ENCODE measurements around the gene GCDH. TPM values are rescaled to one million over a fixed set of nuclear protein-coding genes. Genes with fewer than 3 reads are reported as not detected.
"Not testable (repeated sequence)": the region's sequence is repeated elsewhere in the genome, so short reads cannot be mapped to it uniquely, and the experiment has no call there.

Gene GCDH
- total RNA-seq (2014; rRNA removed; shearing (Covaris generic); ENCODE audit: low replicate concordance) = 24.9 and 32.8 TPM in 2 replicates

DNA sequence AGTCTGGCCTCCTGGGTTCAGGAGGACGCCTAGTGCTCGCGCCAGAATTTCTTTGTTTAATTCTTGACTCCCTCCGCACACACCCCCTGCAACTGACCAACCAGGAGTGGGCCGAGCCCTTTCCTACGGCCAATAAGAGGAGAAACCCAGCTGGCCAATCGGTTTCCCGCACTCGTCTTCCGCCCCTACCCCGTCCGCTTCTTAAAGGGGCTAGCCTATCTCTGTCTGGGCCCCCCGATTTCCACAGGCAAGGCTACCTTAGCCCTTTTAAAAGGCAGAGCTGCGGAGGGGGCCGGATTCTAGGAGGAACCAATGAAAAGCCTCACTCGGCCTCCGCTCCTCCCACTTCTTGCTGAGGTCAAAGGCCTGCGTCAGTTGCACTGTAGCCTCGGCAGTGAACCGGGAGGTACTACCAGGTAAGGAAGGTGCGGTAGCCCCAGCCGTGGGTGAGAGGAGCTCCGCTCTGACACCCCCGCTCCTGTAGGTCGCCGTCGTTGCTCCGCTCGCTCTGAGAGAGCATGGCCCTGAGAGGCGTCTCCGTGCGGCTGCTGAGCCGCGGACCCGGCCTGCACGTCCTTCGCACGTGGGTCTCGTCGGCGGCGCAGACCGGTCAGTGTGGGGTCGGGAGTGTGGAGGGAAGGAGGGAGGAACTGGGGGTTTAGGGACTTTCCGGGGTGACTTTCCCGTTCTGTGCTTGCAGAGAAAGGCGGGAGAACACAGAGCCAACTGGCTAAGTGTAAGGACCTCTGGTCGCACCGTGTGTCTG, at the start of gene GCDH:
Gene GCDH, plus strand, starts transcription at position 374 of the 766 bp plus-strand sequence. Its CDS starts 145 bp downstream, at position 519.
- H2AFZ ChIP-seq (ENCODE audit: low read length) = peak within 1 kb of the TSS; percentile 72
- H3K27me3 ChIP-seq (ENCODE audit: low read length) = no peaks in the 10 kb centered on the region
- peak within 1 kb of the TSS; percentile 89 for H3K4me2 ChIP-seq (ENCODE audit: low read depth, low read length, poor library complexity, severe bottlenecking)
- H3K9ac ChIP-seq (ENCODE audit: low read length) = peak within 1 kb of the TSS; percentile 78
- peak; percentile 99 for DNase-seq
- no peak within 1 kb of the TSS for H3K27ac ChIP-seq (ENCODE audit: low read length)
- peak within 1 kb of the TSS; percentile 88 for H3K4me3 ChIP-seq (ENCODE audit: low read length)
- H3K4me1 ChIP-seq (ENCODE audit: low read length) = peaks cover 19% of the 10 kb centered on the region
- H3K79me2 ChIP-seq (ENCODE audit: low read length) = peaks cover 17% of the 10 kb centered on the region
- no peaks in the 10 kb centered on the region; the same call in 1 of the 2 replicates for H4K20me1 ChIP-seq (ENCODE audit: insufficient read depth, low read depth, low read length)
- H3K9me2 ChIP-seq (replicated peaks; ENCODE audit: insufficient read depth, low read length) = no peaks in the 10 kb centered on the region
- no peaks in the 10 kb centered on the region for H3K9me3 ChIP-seq (ENCODE audit: low read length)
- no peaks in the 10 kb centered on the region; the same call in 1 of the 2 replicates for H3K36me3 ChIP-seq (ENCODE audit: insufficient read depth, low read length)

DNA sequence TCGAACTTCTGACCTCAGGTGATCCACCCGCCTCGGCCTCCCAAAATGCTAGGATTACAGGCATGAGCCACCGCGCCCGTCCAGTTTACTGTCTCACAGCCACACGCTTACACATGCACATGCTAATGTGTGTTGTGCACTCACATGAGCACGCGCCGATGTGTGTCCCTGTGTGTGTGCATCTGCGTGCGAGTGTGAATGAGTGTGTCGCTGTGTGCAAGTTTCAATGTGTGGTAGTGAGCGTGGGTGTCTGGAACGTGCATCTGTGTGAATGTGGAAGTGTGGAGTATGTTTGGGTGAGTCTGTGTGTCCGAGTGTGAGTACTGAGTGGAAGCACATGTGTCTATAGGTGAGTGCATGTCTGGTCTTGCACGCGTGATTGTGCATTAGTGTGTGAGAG, 48.4 kb upstream of the GCDH start:
- peaks cover 17% of the 10 kb centered on the region for H3K4me1 ChIP-seq (ENCODE audit: low read length)
- H3K9me3 ChIP-seq (ENCODE audit: low read length) = no peaks in the 10 kb centered on the region
- H3K27ac ChIP-seq (ENCODE audit: low read length) = no peak overlapping the region
- H3K36me3 ChIP-seq (ENCODE audit: insufficient read depth, low read length) = no peaks in the 10 kb centered on the region
- no peak overlapping the region for H2AFZ ChIP-seq (ENCODE audit: low read length)
- 0 out of 2 replicates have a peak, but pooled peaks cover 4% of the 10 kb centered on the region for H4K20me1 ChIP-seq (ENCODE audit: insufficient read depth, low read depth, low read length)
- no peak overlapping the region for H3K4me2 ChIP-seq (ENCODE audit: low read depth, low read length, poor library complexity, severe bottlenecking)
- no peak for DNase-seq
- no peaks in the 10 kb centered on the region for H3K79me2 ChIP-seq (ENCODE audit: low read length)
- no peak overlapping the region for H3K4me3 ChIP-seq (ENCODE audit: low read length)
- H3K9me2 ChIP-seq (replicated peaks; ENCODE audit: insufficient read depth, low read length) = no peaks in the 10 kb centered on the region
- no peaks in the 10 kb centered on the region for H3K27me3 ChIP-seq (ENCODE audit: low read length)
- H3K9ac ChIP-seq (ENCODE audit: low read length) = no peak overlapping the region

DNA sequence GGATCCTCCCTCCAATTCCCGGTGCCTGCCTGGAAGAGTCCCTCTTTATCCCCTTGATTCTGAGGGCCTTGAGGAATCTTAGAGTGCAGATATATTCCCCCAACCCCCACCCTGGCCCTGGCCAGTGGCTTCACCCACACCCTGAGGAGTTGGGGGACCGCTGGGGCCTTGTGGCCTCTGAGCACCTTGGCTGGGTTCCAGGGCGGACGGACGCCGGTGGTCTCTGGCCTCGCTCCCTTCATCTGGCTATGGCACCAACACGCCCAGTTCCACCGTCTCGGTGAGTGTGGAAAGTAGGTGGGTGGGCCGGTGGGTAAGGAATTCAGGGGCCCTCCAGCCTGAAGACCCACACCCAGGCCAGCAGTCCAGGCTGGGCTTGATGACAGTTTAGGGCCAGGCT, 47.6 kb upstream of the GCDH start:
- Histone ChIP-seq H3K9ac (ENCODE audit: low read length) (no peak overlapping the region), H4K20me1 (ENCODE audit: insufficient read depth, low read depth, low read length) (0 out of 2 replicates have a peak, but pooled peaks cover 4% of the 10 kb centered on the region), H3K27ac (ENCODE audit: low read length) (no peak overlapping the region), H3K79me2 (ENCODE audit: low read length) (no peaks in the 10 kb centered on the region), H3K9me3 (ENCODE audit: low read length) (no peaks in the 10 kb centered on the region), H3K4me2 (ENCODE audit: low read depth, low read length, poor library complexity, severe bottlenecking) (no peak overlapping the region), H3K36me3 (ENCODE audit: insufficient read depth, low read length) (no peaks in the 10 kb centered on the region), H3K9me2 (replicated peaks; ENCODE audit: insufficient read depth, low read length) (no peaks in the 10 kb centered on the region), H3K27me3 (ENCODE audit: low read length) (no peaks in the 10 kb centered on the region), H2AFZ (ENCODE audit: low read length) (no peak overlapping the region), H3K4me1 (ENCODE audit: low read length) (peaks cover 18% of the 10 kb centered on the region), H3K4me3 (ENCODE audit: low read length) (no peak overlapping the region)
- DNase-seq = no peak

DNA sequence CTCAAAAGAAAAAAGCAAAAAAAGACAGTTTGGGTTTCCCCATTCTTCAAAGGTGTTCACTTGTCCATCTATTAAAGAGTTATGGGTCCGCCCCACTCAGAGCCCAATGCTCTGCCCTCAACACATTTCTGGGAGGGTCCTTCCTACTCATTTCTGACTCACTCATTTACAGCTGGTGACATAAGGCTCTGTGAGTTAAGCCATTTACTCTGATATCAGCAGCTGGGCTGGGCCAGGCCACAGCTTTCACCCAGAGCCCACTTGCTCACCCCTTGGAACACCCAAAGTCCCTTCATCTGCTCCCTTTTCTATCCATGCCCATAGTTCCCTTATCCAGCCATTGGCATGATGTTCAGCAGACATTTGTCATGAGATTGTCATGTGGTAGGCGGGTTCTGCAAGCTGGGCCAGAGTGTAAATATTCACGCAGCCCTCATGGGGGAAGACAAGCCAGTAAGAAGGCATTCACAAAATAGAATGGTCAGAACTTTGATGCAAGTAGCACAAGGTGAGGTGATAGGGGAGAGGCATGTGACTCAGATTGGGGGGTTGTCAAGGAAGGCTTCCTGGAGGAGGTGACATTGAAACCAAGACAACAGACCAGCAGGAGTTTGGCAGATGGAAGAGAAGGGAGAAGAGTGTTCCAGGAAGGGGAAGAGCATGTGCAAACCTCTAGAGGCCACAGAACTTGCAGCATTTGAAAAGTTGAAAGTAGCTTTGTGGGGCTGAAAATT, 46.8 kb upstream of the GCDH start:
- Histone ChIP-seq H4K20me1 (ENCODE audit: insufficient read depth, low read depth, low read length) (0 out of 2 replicates have a peak, but pooled peaks cover 4% of the 10 kb centered on the region), H3K36me3 (ENCODE audit: insufficient read depth, low read length) (no peaks in the 10 kb centered on the region), H3K4me1 (ENCODE audit: low read length) (peaks cover 10% of the 10 kb centered on the region), H2AFZ (ENCODE audit: low read length) (no peak overlapping the region), H3K4me2 (ENCODE audit: low read depth, low read length, poor library complexity, severe bottlenecking) (no peak overlapping the region), H3K27ac (ENCODE audit: low read length) (no peak overlapping the region), H3K9me3 (ENCODE audit: low read length) (no peaks in the 10 kb centered on the region), H3K4me3 (ENCODE audit: low read length) (no peak overlapping the region), H3K79me2 (ENCODE audit: low read length) (no peaks in the 10 kb centered on the region), H3K9ac (ENCODE audit: low read length) (no peak overlapping the region), H3K27me3 (ENCODE audit: low read length) (no peaks in the 10 kb centered on the region), H3K9me2 (replicated peaks; ENCODE audit: insufficient read depth, low read length) (no peaks in the 10 kb centered on the region)
- no peak for DNase-seq

DNA sequence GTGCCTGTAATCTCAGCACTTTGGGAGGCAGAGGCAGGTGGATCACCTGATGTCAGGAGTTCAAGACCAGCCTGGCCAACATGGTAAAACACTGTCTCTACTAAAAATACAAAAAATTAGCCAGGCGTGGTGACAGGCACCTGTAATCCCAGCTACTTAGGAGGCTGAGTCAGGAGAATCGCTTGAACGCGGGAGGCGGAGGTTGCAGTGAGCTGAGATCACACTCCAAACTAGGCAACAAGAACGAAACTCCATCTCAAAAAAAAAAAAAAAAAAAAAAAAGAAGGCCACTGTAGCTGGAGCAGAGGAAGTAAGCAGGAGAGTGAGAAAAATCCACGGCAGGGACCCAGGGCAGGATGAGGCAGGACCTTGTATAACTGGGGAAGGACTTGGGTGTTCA, 44.3 kb upstream of the GCDH start:
- H3K4me3 ChIP-seq (ENCODE audit: low read length); H3K4me1 ChIP-seq (ENCODE audit: low read length); H3K9me2 ChIP-seq (replicated peaks; ENCODE audit: insufficient read depth, low read length); H3K9ac ChIP-seq (ENCODE audit: low read length); H3K79me2 ChIP-seq (ENCODE audit: low read length); H3K27me3 ChIP-seq (ENCODE audit: low read length); H3K4me2 ChIP-seq (ENCODE audit: low read depth, low read length, poor library complexity, severe bottlenecking); H2AFZ ChIP-seq (ENCODE audit: low read length); H3K27ac ChIP-seq (ENCODE audit: low read length); H4K20me1 ChIP-seq (ENCODE audit: insufficient read depth, low read depth, low read length); H3K36me3 ChIP-seq (ENCODE audit: insufficient read depth, low read length); DNase-seq; H3K9me3 ChIP-seq (ENCODE audit: low read length): not testable (repeated sequence)

DNA sequence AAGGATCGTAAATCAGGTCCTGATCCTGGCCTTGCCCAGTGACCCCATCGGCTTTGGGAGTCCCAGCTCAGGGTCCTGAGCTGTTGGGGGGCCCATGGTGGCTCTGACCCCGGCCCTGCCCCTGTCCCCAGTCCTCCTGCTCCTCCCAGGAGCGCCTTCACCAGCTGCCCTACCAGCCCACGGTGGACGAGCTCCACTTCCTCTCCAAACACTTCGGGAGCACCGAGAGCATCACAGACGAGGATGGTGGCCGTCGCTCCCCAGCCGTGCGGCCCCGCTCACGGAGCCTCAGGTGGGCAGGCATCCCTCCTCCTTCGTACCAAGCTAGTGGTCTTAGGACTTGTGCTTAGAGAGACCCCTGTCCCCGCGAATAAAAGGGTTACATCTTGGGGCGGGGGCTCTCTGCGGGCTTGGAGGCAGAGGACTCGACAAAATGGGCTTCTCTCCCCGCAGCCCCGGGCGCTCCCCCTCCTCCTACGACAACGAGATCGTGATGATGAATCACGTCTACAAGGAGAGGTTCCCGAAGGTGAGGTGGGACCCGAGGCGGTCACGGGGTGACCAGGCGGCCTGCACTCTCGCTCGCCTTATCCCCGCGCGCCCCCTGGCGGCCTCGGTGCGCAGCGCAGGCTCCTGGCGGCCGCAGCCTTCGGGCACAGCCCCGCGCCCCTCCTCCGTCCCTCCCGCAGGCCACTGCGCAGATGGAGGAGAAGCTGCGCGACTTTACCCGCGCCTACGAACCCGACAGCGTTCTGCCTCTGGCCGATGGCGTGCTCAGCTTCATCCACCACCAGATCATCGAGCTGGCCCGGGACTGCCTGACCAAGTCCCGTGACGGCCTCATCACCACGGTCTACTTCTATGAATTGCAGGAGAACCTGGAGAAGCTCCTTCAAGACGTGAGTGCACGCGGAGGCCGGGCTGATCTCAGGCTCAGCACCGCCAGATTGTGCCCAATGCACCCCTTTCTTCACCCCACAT, 43.5 kb upstream of the GCDH start:
- DNase-seq = peak; percentile 93
- H3K9me3 ChIP-seq (ENCODE audit: low read length) = no peaks in the 10 kb centered on the region
- H4K20me1 ChIP-seq (ENCODE audit: insufficient read depth, low read depth, low read length) = no peaks in the 10 kb centered on the region
- H3K79me2 ChIP-seq (ENCODE audit: low read length) = no peaks in the 10 kb centered on the region
- H3K4me3 ChIP-seq (ENCODE audit: low read length) = peak overlapping the region; percentile 35; the same call in 1 of the 2 replicates
- H3K4me2 ChIP-seq (ENCODE audit: low read depth, low read length, poor library complexity, severe bottlenecking) = peak overlapping the region; percentile 62
- H3K27me3 ChIP-seq (ENCODE audit: low read length) = no peaks in the 10 kb centered on the region
- peaks cover 8% of the 10 kb centered on the region for H3K4me1 ChIP-seq (ENCODE audit: low read length)
- no peaks in the 10 kb centered on the region for H3K9me2 ChIP-seq (replicated peaks; ENCODE audit: insufficient read depth, low read length)
- no peaks in the 10 kb centered on the region for H3K36me3 ChIP-seq (ENCODE audit: insufficient read depth, low read length)
- H2AFZ ChIP-seq (ENCODE audit: low read length) = peak overlapping the region; percentile 61; the same call in 1 of the 2 replicates
- H3K27ac ChIP-seq (ENCODE audit: low read length) = no peak overlapping the region
- H3K9ac ChIP-seq (ENCODE audit: low read length) = peak overlapping the region; percentile 41

DNA sequence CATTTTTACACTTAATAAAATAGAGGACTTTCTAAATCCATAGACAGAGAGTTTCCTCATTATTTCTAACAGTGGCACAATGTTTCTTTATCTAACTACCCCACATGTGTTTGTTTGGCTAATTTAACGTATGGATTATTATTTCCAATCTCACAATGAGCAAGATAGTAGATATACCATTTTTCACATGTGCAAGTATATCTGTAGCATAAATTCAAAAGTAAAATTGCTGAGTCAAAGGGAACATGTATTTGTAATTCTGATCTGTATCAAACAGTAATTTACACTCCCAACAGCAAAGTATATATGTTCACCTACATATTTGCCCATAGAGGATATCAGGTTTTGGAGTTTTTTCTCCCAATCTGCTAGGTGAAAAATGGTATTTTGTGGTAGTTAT, 34.3 kb upstream of the GCDH start:
- Histone ChIP-seq H3K9me2 (replicated peaks; ENCODE audit: insufficient read depth, low read length) (no peaks in the 10 kb centered on the region), H3K79me2 (ENCODE audit: low read length) (no peaks in the 10 kb centered on the region), H3K4me2 (ENCODE audit: low read depth, low read length, poor library complexity, severe bottlenecking) (no peak overlapping the region), H3K36me3 (ENCODE audit: insufficient read depth, low read length) (no peaks in the 10 kb centered on the region), H2AFZ (ENCODE audit: low read length) (no peak overlapping the region), H3K9ac (ENCODE audit: low read length) (no peak overlapping the region), H3K9me3 (ENCODE audit: low read length) (no peaks in the 10 kb centered on the region), H3K4me1 (ENCODE audit: low read length) (no peaks in the 10 kb centered on the region), H4K20me1 (ENCODE audit: insufficient read depth, low read depth, low read length) (no peaks in the 10 kb centered on the region), H3K27ac (ENCODE audit: low read length) (no peak overlapping the region), H3K4me3 (ENCODE audit: low read length) (no peak overlapping the region), H3K27me3 (ENCODE audit: low read length) (no peaks in the 10 kb centered on the region)
- no peak for DNase-seq

Measured in Karpas-422 (cell line).